Pulmonary artery endothelial cell (primary cell): Measurements from ENCODE around the gene TMED10. TPM values are rescaled to one million over a fixed set of nuclear protein-coding genes. Genes with fewer than 3 reads are reported as not detected.
"Not testable (repeated sequence)": the region's sequence is repeated elsewhere in the genome, so short reads cannot be mapped to it uniquely, and the experiment has no call there.

Experiments
- DNase-seq: peaks from one replicate; pipeline ENCODE4 v3.0.0-alpha.2; 2011; ENCODE audit warnings: low read depth, low spot score
- total RNA-seq: library from RNA; depleted of rRNA; stranded (reverse); fragments of >200 nt; gene quantifications from 2 replicates; pipeline ENCODE4 v1.2.3, GENCODE V29; 2014

The TMED10 gene
- total RNA-seq, 1 donor from 2014 or later: 278 TPM

- DNase-seq: peak; percentile 71
Observed at GRCh38 chr14:75127903-75128595, 48.4 kb downstream of the TMED10 start.

GRCh38 chr14:75127474-75127820, 49.0 kb downstream of the TMED10 start:
- DNase-seq: not testable (repeated sequence)

- peak; percentile 36 for DNase-seq
Observed at GRCh38 chr14:75126679-75127473, 49.5 kb downstream of the TMED10 start, which contains the start of gene NEK9. Gene NEK9 (minus strand): TSS chr14:75127048. CDS start chr14:75126921, 127 bp downstream.

GRCh38 chr14:75126121-75126544, 50.3 kb downstream of the TMED10 start:
- no peak for DNase-seq

- no peak for DNase-seq
Observed at GRCh38 chr14:75125617-75126016, 50.8 kb downstream of the TMED10 start.

- DNase-seq: peak; percentile 93
Observed at GRCh38 chr14:75123991-75124390, 52.4 kb downstream of the TMED10 start.

- DNase-seq: no peak
Observed at GRCh38 chr14:75121552-75121951, 54.9 kb downstream of the TMED10 start.

- DNase-seq: no peak
Observed at GRCh38 chr14:75120541-75121291, 55.7 kb downstream of the TMED10 start.

GRCh38 chr14:75119056-75119455, 57.4 kb downstream of the TMED10 start:
- no peak for DNase-seq

GRCh38 chr14:75113932-75114539, 62.4 kb downstream of the TMED10 start:
- no peak for DNase-seq

- no peak for DNase-seq
Observed at GRCh38 chr14:75109877-75110276, 66.5 kb downstream of the TMED10 start.

- DNase-seq: no peak
Observed at GRCh38 chr14:75107186-75107585, 69.2 kb downstream of the TMED10 start.

GRCh38 chr14:75101491-75101890, 74.9 kb downstream of the TMED10 start:
- DNase-seq: no peak

- no peak for DNase-seq
Observed at GRCh38 chr14:75098682-75099081, 77.7 kb downstream of the TMED10 start.

GRCh38 chr14:75098212-75098611, 78.2 kb downstream of the TMED10 start:
- DNase-seq: no peak

GRCh38 chr14:75096959-75097358, 79.5 kb downstream of the TMED10 start:
- DNase-seq: no peak

- DNase-seq: no peak
Observed at GRCh38 chr14:75095690-75096089, 80.7 kb downstream of the TMED10 start.

GRCh38 chr14:75094896-75095295, 81.5 kb downstream of the TMED10 start:
- DNase-seq: no peak

- no peak for DNase-seq
Observed at GRCh38 chr14:75092698-75093097, 83.7 kb downstream of the TMED10 start.

GRCh38 chr14:75091251-75091650, 85.2 kb downstream of the TMED10 start:
- no peak for DNase-seq

- DNase-seq: no peak
Observed at GRCh38 chr14:75090353-75090752, 86.1 kb downstream of the TMED10 start.
